ENCODE results near the gene ADCY10. TPM values are rescaled to one million over a fixed set of nuclear protein-coding genes. Genes with fewer than 3 reads are reported as not detected.
A peak's percentile ranks its signal among the peaks of the same experiment; 100 is the strongest.

The ADCY10 gene
- total and polyA plus RNA-seq, 9 of the 15 experiments (the other 6 are each of a cell fraction or from before 2014, with no cell fraction given) = 0.08 to 0.86 (median 0.22) TPM

- TF ChIP-seq ZBTB17 (CRISPR knock-in tag; IDR thresholded peaks at IDR 0.05) = no peak
- TF ChIP-seq, protein P1, sequence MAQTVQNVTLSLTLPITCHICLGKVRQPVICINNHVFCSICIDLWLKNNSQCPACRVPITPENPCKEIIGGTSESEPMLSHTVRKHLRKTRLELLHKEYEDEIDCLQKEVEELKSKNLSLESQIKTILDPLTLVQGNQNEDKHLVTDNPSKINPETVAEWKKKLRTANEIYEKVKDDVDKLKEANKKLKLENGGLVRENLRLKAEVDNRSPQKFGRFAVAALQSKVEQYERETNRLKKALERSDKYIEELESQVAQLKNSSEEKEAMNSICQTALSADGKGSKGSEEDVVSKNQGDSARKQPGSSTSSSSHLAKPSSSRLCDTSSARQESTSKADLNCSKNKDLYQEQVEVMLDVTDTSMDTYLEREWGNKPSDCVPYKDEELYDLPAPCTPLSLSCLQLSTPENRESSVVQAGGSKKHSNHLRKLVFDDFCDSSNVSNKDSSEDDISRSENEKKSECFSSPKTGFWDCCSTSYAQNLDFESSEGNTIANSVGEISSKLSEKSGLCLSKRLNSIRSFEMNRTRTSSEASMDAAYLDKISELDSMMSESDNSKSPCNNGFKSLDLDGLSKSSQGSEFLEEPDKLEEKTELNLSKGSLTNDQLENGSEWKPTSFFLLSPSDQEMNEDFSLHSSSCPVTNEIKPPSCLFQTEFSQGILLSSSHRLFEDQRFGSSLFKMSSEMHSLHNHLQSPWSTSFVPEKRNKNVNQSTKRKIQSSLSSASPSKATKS (CRISPR knock-in tag; IDR thresholded peaks at IDR 0.05) = no peak
- peak; percentile 52 for TF ChIP-seq TAF9B (IDR thresholded peaks at IDR 0.05; ENCODE audit: partially characterized antibody)
Measured at GRCh38 chr1:167928457-167928852, 14.5 kb upstream of the ADCY10 start (continued).

DNA sequence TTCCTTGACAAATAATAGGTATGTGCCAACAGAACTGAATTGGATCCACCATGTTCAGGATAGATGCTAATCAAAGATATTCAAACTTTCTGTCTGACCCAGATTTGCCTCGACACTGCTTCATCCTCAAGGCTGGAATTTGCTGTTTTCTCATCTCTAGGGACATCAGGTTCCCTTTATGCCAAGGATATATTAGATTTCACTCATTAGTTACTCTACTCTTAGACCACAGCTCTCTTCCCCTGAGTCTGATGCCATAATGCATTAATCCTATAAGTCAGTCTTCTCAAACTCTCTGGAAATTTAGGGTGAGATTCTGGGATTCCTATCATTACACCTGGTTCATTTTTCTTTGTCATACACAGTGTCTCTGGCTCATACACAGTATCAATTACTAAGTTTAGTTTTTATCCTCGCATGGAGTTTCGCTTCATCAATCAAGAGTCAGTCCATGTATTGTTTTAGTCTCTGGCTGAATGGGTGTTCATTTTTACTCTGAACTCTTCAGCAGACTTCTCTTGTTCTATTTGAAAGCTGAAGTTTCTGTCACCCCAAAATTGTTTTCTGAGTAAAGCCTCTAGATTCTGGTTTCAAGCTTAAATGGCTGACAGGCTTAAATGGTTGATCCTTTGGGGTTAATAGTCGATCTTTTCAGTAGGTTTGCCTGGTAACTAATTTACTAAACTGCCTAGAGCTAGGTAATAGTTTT lies 13.3 kb upstream of the ADCY10 start:
- FAIRE-seq (no peak), ATAC-seq (peak; percentile 5), DNase-seq (ENCODE audit: extremely low read depth in 1 of 4, low spot score in 3 of 4) (no peak)
- intact Hi-C loops (cut with micrococcal nuclease) (loop anchor here (2.0 kb wide), 1 partner anchor 60 kb away; no protein-coding TSS in a partner anchor), in situ Hi-C loops (cut with MboI) (no loop called here)
- Histone ChIP-seq H4K20me1 (replicated peaks; ENCODE audit: control insufficient read depth, insufficient read depth, low read length) (no peaks in the 10 kb centered on the region), H3K9ac (ENCODE audit: insufficient read depth in 1 of 2, low read depth in 2 of 2, low read length in 2 of 2) (peak overlapping the region in 1 of 2 experiments; percentile 58; a peak in 2 of 4 replicates), H3K4me1 (replicated peaks in 1 of 2; ENCODE audit: control insufficient read depth in 2 of 2, insufficient read depth in 2 of 2, low read length in 2 of 2) (peaks cover 28 to 47% of the 10 kb centered on the region in 2 experiments), H3K79me2 (ENCODE audit: control insufficient read depth, insufficient read depth, low read length) (peaks cover 95% of the 10 kb centered on the region), H3K4me3 (peak overlapping the region; percentile 1; the same call in 1 of the 2 replicates), H3K4me2 (ENCODE audit: insufficient read depth, low read length) (peak overlapping the region; percentile 58), H2AFZ (ENCODE audit: low read depth, low read length) (no peak overlapping the region; the same call in 1 of the 2 replicates), H3K27me3 (ENCODE audit: control insufficient read depth in 2 of 2, insufficient read depth in 2 of 2, low read length in 2 of 2) (no peaks in the 10 kb centered on the region), H3K9me3 (replicated peaks; ENCODE audit: control insufficient read depth, insufficient read depth, low read depth, low read length) (no peaks in the 10 kb centered on the region), H3K36me3 (ENCODE audit: control insufficient read depth, insufficient read depth, low read length) (peaks cover 16% of the 10 kb centered on the region), H3K9me1 (ENCODE audit: control insufficient read depth, insufficient read depth, low read length) (no peaks in the 10 kb centered on the region), H3K27ac (ENCODE audit: extremely low read depth, low read depth, low read length) (peak overlapping the region; percentile 69)
- BruUV-seq (replicated peaks) = TSS peak; percentile 7
- 35% methylated on average over 4 of the region's 4 CpGs for WGBS (ENCODE audit: insufficient coverage, low coverage, missing lambda C conversion rate)
- ChIA-PET POLR2A (interaction anchor here (0.8 to 2.7 kb wide), 6 partner anchors 9 to 100 kb away, joined by 3 to 24 read pairs (median 8); partner anchors contain the start of genes ADCY10, DCAF6 and MPC2), CTCF (ENCODE audit: low intra/inter-chr PET ratio) (no interaction called here)
- TF ChIP-seq ARID3A (IDR thresholded peaks at IDR 0.05; ENCODE audit: borderline replicate concordance, low read depth, low read length) (no peak), ZNF764 (CRISPR knock-in tag; IDR thresholded peaks at IDR 0.05; ENCODE audit: low read depth) (no peak), HDAC1 (IDR thresholded peaks at IDR 0.05) (peak in 1 of 2 experiments; percentile 13; a peak in 1 of 4 replicates), GATAD2B (IDR thresholded peaks at IDR 0.05; ENCODE audit: borderline replicate concordance) (0 out of 2 replicates have a peak, but pooled peaks have one; percentile 44), MTF1 (CRISPR knock-in tag; IDR thresholded peaks at IDR 0.05; ENCODE audit: borderline replicate concordance) (no peak), BRD9 (IDR thresholded peaks at IDR 0.05; ENCODE audit: low read depth, partially characterized antibody) (peak; percentile 20), POLR2AphosphoS5 (IDR thresholded peaks at IDR 0.05; ENCODE audit: control insufficient read depth, insufficient read depth, low read depth, low read length) (no peak), MIER1 (IDR thresholded peaks at IDR 0.05; ENCODE audit: low read depth) (no peak), ZNF354B (CRISPR knock-in tag; IDR thresholded peaks at IDR 0.05) (0 out of 2 replicates have a peak, but pooled peaks have one; percentile 3)
